ENCODE results near the gene NR1H3.

NR1H3 gene

GRCh38 chr11:47245611-47246357 is 12.0 kb upstream of the NR1H3 start:
- no peak overlapping the region for H3K4me3 ChIP-seq (ENCODE audit: low read length)
- H3K79me1 ChIP-seq (ENCODE audit: low read length): peaks cover 9% of the 10 kb centered on the region
- no peak overlapping the region for H2BK15ac ChIP-seq (replicated peaks; ENCODE audit: low read depth)
- H3K18ac ChIP-seq (ENCODE audit: low read length): no peak overlapping the region
- no peak overlapping the region for H4K5ac ChIP-seq (ENCODE audit: low read length)
- H3K27ac ChIP-seq (ENCODE audit: low read depth, low read length): no peak overlapping the region
- H4K8ac ChIP-seq (ENCODE audit: low read depth, low read length): no peak overlapping the region
- no peak overlapping the region for H3K4me2 ChIP-seq (ENCODE audit: low read length)
- no peak overlapping the region for H3K4ac ChIP-seq (ENCODE audit: low read depth, low read length)
- H3K79me2 ChIP-seq (ENCODE audit: control insufficient read depth, insufficient read depth, low read length): peaks cover 4% of the 10 kb centered on the region
- H3K56ac ChIP-seq (ENCODE audit: low read length): no peak overlapping the region
- no peak overlapping the region for H3K9ac ChIP-seq (ENCODE audit: low read length)
- DNase-seq: no peak
- H2BK5ac ChIP-seq (ENCODE audit: low read length): no peak overlapping the region
- H3K27me3 ChIP-seq (ENCODE audit: insufficient read depth, low read length, poor library complexity): no peaks in the 10 kb centered on the region
- no peak overlapping the region for H2AK5ac ChIP-seq (ENCODE audit: low read length)
- WGBS (ENCODE audit: extremely low coverage, insufficient coverage, low lambda C conversion rate): no CpG with 5 or more reads among the region's 11 CpGs
- peaks cover 1% of the 10 kb centered on the region for H3K36me3 ChIP-seq (ENCODE audit: control insufficient read depth, insufficient read depth, low read length)
- no peak overlapping the region for H3K23ac ChIP-seq (ENCODE audit: low read length)
- peaks cover 5% of the 10 kb centered on the region for H3K4me1 ChIP-seq (ENCODE audit: control insufficient read depth, low read depth, low read length)
- H2BK120ac ChIP-seq (ENCODE audit: low read depth, low read length): no peak overlapping the region

- no peaks in the 10 kb centered on the region for H3K36me3 ChIP-seq (ENCODE audit: control insufficient read depth, insufficient read depth, low read length)
- peaks cover 9% of the 10 kb centered on the region for H3K79me1 ChIP-seq (ENCODE audit: low read length)
- no peak overlapping the region for H3K27ac ChIP-seq (ENCODE audit: low read depth, low read length)
- H3K18ac ChIP-seq (ENCODE audit: low read length): no peak overlapping the region
- H4K8ac ChIP-seq (ENCODE audit: low read depth, low read length): no peak overlapping the region
- peaks cover 5% of the 10 kb centered on the region for H3K4me1 ChIP-seq (ENCODE audit: control insufficient read depth, low read depth, low read length)
- no peak overlapping the region for H2AK5ac ChIP-seq (ENCODE audit: low read length)
- H3K27me3 ChIP-seq (ENCODE audit: insufficient read depth, low read length, poor library complexity): no peaks in the 10 kb centered on the region
- H3K4me2 ChIP-seq (ENCODE audit: low read length): peak overlapping the region; percentile 83
- H3K56ac ChIP-seq (ENCODE audit: low read length): peak overlapping the region; percentile 93
- H3K9ac ChIP-seq (ENCODE audit: low read length): no peak overlapping the region
- H3K23ac ChIP-seq (ENCODE audit: low read length): no peak overlapping the region
- no peak overlapping the region for H3K4ac ChIP-seq (ENCODE audit: low read depth, low read length)
- WGBS (ENCODE audit: extremely low coverage, insufficient coverage, low lambda C conversion rate): no CpG with 5 or more reads among the region's 5 CpGs
- H4K5ac ChIP-seq (ENCODE audit: low read length): no peak overlapping the region
- H2BK15ac ChIP-seq (replicated peaks; ENCODE audit: low read depth): no peak overlapping the region
- no peak for DNase-seq
- no peak overlapping the region for H2BK120ac ChIP-seq (ENCODE audit: low read depth, low read length)
- H2BK5ac ChIP-seq (ENCODE audit: low read length): no peak overlapping the region
- peaks cover 4% of the 10 kb centered on the region for H3K79me2 ChIP-seq (ENCODE audit: control insufficient read depth, insufficient read depth, low read length)
- H3K4me3 ChIP-seq (ENCODE audit: low read length): no peak overlapping the region
These were observed 10.3 kb upstream of the NR1H3 start for GRCh38 chr11:47247502-47247901.

GRCh38 chr11:47248304-47248663 is 9.5 kb upstream of the NR1H3 start:
- Histone ChIP-seq H3K4me3 (ENCODE audit: low read length) (peak overlapping the region; percentile 74), H3K9ac (ENCODE audit: low read length) (peak overlapping the region; percentile 83), H4K8ac (ENCODE audit: low read depth, low read length) (no peak overlapping the region), H3K27ac (ENCODE audit: low read depth, low read length) (no peak overlapping the region), H4K5ac (ENCODE audit: low read length) (no peak overlapping the region), H2AK5ac (ENCODE audit: low read length) (no peak overlapping the region), H3K56ac (ENCODE audit: low read length) (peak overlapping the region; percentile 93), H2BK15ac (replicated peaks; ENCODE audit: low read depth) (no peak overlapping the region), H3K18ac (ENCODE audit: low read length) (no peak overlapping the region), H3K79me1 (ENCODE audit: low read length) (peaks cover 9% of the 10 kb centered on the region), H3K4me2 (ENCODE audit: low read length) (peak overlapping the region; percentile 83), H3K4me1 (ENCODE audit: control insufficient read depth, low read depth, low read length) (peaks cover 5% of the 10 kb centered on the region), H3K4ac (ENCODE audit: low read depth, low read length) (peak overlapping the region; percentile 41), H3K79me2 (ENCODE audit: control insufficient read depth, insufficient read depth, low read length) (peaks cover 4% of the 10 kb centered on the region), H2BK5ac (ENCODE audit: low read length) (no peak overlapping the region), H3K23ac (ENCODE audit: low read length) (no peak overlapping the region), H2BK120ac (ENCODE audit: low read depth, low read length) (no peak overlapping the region), H3K36me3 (ENCODE audit: control insufficient read depth, insufficient read depth, low read length) (no peaks in the 10 kb centered on the region), H3K27me3 (ENCODE audit: insufficient read depth, low read length, poor library complexity) (no peaks in the 10 kb centered on the region)
- DNase-seq: no peak
- WGBS (ENCODE audit: extremely low coverage, insufficient coverage, low lambda C conversion rate): no CpG with 5 or more reads among the region's 7 CpGs

- Histone ChIP-seq H3K27ac (ENCODE audit: low read depth, low read length) (peak within 1 kb of the TSS; percentile 21), H3K79me2 (ENCODE audit: control insufficient read depth, insufficient read depth, low read length) (peaks cover 4% of the 10 kb centered on the region)
These were observed 9.0 kb upstream of the NR1H3 start, which contains the start of gene ACP2 for GRCh38 chr11:47248664-47249377. Gene ACP2 (minus strand): TSS chr11:47248814. CDS start chr11:47248789, 25 bp downstream.

GRCh38 chr11:47249378-47249715 is 8.4 kb upstream of the NR1H3 start:
- H3K27ac ChIP-seq (ENCODE audit: low read depth, low read length): no peak overlapping the region
- H3K18ac ChIP-seq (ENCODE audit: low read length): no peak overlapping the region
- peaks cover 4% of the 10 kb centered on the region for H3K79me2 ChIP-seq (ENCODE audit: control insufficient read depth, insufficient read depth, low read length)
- no peak overlapping the region for H4K8ac ChIP-seq (ENCODE audit: low read depth, low read length)
- peaks cover 5% of the 10 kb centered on the region for H3K4me1 ChIP-seq (ENCODE audit: control insufficient read depth, low read depth, low read length)
- H3K4me3 ChIP-seq (ENCODE audit: low read length): peak overlapping the region; percentile 75
- H2BK5ac ChIP-seq (ENCODE audit: low read length): no peak overlapping the region
- peak overlapping the region; percentile 83 for H3K9ac ChIP-seq (ENCODE audit: low read length)
- H3K23ac ChIP-seq (ENCODE audit: low read length): no peak overlapping the region
- no CpG with 5 or more reads among the region's 3 CpGs for WGBS (ENCODE audit: extremely low coverage, insufficient coverage, low lambda C conversion rate)
- H3K36me3 ChIP-seq (ENCODE audit: control insufficient read depth, insufficient read depth, low read length): no peaks in the 10 kb centered on the region
- peak overlapping the region; percentile 93 for H3K56ac ChIP-seq (ENCODE audit: low read length)
- no peak overlapping the region for H4K5ac ChIP-seq (ENCODE audit: low read length)
- no peak overlapping the region for H2BK120ac ChIP-seq (ENCODE audit: low read depth, low read length)
- no peak overlapping the region for H2AK5ac ChIP-seq (ENCODE audit: low read length)
- no peak overlapping the region for H3K4ac ChIP-seq (ENCODE audit: low read depth, low read length)
- DNase-seq: no peak
- H3K4me2 ChIP-seq (ENCODE audit: low read length): peak overlapping the region; percentile 96
- no peak overlapping the region for H2BK15ac ChIP-seq (replicated peaks; ENCODE audit: low read depth)
- no peaks in the 10 kb centered on the region for H3K27me3 ChIP-seq (ENCODE audit: insufficient read depth, low read length, poor library complexity)
- peaks cover 11% of the 10 kb centered on the region for H3K79me1 ChIP-seq (ENCODE audit: low read length)

More at GRCh38 chr11:47248664-47249377, 9.0 kb upstream of the NR1H3 start, which contains the start of gene ACP2:
- Histone ChIP-seq H3K9ac (ENCODE audit: low read length) (peak within 1 kb of the TSS; percentile 83), H2BK15ac (replicated peaks; ENCODE audit: low read depth) (no peak within 1 kb of the TSS), H3K23ac (ENCODE audit: low read length) (no peak within 1 kb of the TSS), H4K8ac (ENCODE audit: low read depth, low read length) (no peak within 1 kb of the TSS), H2AK5ac (ENCODE audit: low read length) (no peak within 1 kb of the TSS), H2BK5ac (ENCODE audit: low read length) (no peak within 1 kb of the TSS), H2BK120ac (ENCODE audit: low read depth, low read length) (no peak within 1 kb of the TSS), H3K4ac (ENCODE audit: low read depth, low read length) (peak within 1 kb of the TSS; percentile 41), H3K18ac (ENCODE audit: low read length) (peak within 1 kb of the TSS; percentile 15), H3K4me2 (ENCODE audit: low read length) (peak within 1 kb of the TSS; percentile 96), H3K79me1 (ENCODE audit: low read length) (peaks cover 9% of the 10 kb centered on the region), H3K36me3 (ENCODE audit: control insufficient read depth, insufficient read depth, low read length) (no peaks in the 10 kb centered on the region), H3K4me3 (ENCODE audit: low read length) (peak within 1 kb of the TSS; percentile 75), H3K4me1 (ENCODE audit: control insufficient read depth, low read depth, low read length) (peaks cover 5% of the 10 kb centered on the region), H3K56ac (ENCODE audit: low read length) (peak within 1 kb of the TSS; percentile 93), H3K27me3 (ENCODE audit: insufficient read depth, low read length, poor library complexity) (no peaks in the 10 kb centered on the region), H4K5ac (ENCODE audit: low read length) (no peak within 1 kb of the TSS)
- no CpG with 5 or more reads among the region's 45 CpGs for WGBS (ENCODE audit: extremely low coverage, insufficient coverage, low lambda C conversion rate)
- DNase-seq: peak; percentile 95

Measured in mesendoderm (in vitro differentiated cells).